ENCODE results near the gene IPPK.

Gene IPPK

GRCh38 chr9:92617195-92617813, 52.6 kb downstream of the IPPK start:
- DNase-seq (ENCODE audit: low read depth in 2 of 2): no peak
- TF ChIP-seq CTCF (IDR thresholded peaks at IDR 0.05; ENCODE audit: low read depth, low read length): no peak
- no peak overlapping the region for H3K4me3 ChIP-seq (replicated peaks in 1 of 2; ENCODE audit: low read depth in 2 of 2, low read length in 2 of 2)

- peak in 1 of 2 donors; percentile 33 for DNase-seq (ENCODE audit: low read depth in 2 of 2)
- H3K4me3 ChIP-seq (replicated peaks in 1 of 2; ENCODE audit: low read depth in 2 of 2, low read length in 2 of 2): no peak overlapping the region
These were observed 53.2 kb downstream of the IPPK start for GRCh38 chr9:92616655-92617111.

GRCh38 chr9:92616199-92616641, 53.7 kb downstream of the IPPK start:
- DNase-seq (ENCODE audit: low read depth in 2 of 2): no peak
- no peak overlapping the region for H3K4me3 ChIP-seq (replicated peaks in 1 of 2; ENCODE audit: low read depth in 2 of 2, low read length in 2 of 2)
- no peak for TF ChIP-seq CTCF (IDR thresholded peaks at IDR 0.05; ENCODE audit: low read depth, low read length)

More at GRCh38 chr9:92616655-92617111, 53.2 kb downstream of the IPPK start:
- TF ChIP-seq CTCF (IDR thresholded peaks at IDR 0.05; ENCODE audit: low read depth, low read length): no peak

- no peak overlapping the region for H3K4me3 ChIP-seq (replicated peaks in 1 of 2; ENCODE audit: low read depth in 2 of 2, low read length in 2 of 2)
- no peak for TF ChIP-seq CTCF (IDR thresholded peaks at IDR 0.05; ENCODE audit: low read depth, low read length)
- DNase-seq (ENCODE audit: low read depth in 2 of 2): no peak
These were observed 54.1 kb downstream of the IPPK start for GRCh38 chr9:92615790-92616189.

GRCh38 chr9:92614763-92615461, 55.0 kb downstream of the IPPK start:
- TF ChIP-seq CTCF (IDR thresholded peaks at IDR 0.05; ENCODE audit: low read depth, low read length): no peak
- no peak for DNase-seq (ENCODE audit: low read depth in 2 of 2)
- H3K4me3 ChIP-seq (replicated peaks in 1 of 2; ENCODE audit: low read depth in 2 of 2, low read length in 2 of 2): no peak overlapping the region

GRCh38 chr9:92614123-92614510, 55.8 kb downstream of the IPPK start:
- DNase-seq (ENCODE audit: low read depth in 2 of 2): no peak
- TF ChIP-seq CTCF (IDR thresholded peaks at IDR 0.05; ENCODE audit: low read depth, low read length): no peak
- H3K4me3 ChIP-seq (replicated peaks in 1 of 2; ENCODE audit: low read depth in 2 of 2, low read length in 2 of 2): no peak overlapping the region

All from cardiac fibroblast (primary cell).